SK-N-SH treated with all-trans-retinoic acid at 6 μM for 48 hours (cell line): ENCODE measurements around the gene PNPLA7.

Experiments used
- ARNTL ChIP-seq: fragments of 450-650 bp; formaldehyde crosslinking; IDR thresholded peaks from 2 replicates; pipeline ENCODE4 v1.5.0; 2020; ENCODE audit warnings: low read depth, mild to moderate bottlenecking, moderate library complexity, borderline replicate concordance
- BACH2 ChIP-seq: fragments of 250-450 bp; sonication (Bioruptor Pico); IDR thresholded peaks from 2 replicates; pipeline ENCODE4 v1.9.0; 2021; ENCODE audit warnings: mild to moderate bottlenecking, borderline replicate concordance
- ESRRG ChIP-seq: fragments of 250-450 bp; sonication (Bioruptor Pico); IDR thresholded peaks from 2 replicates; pipeline ENCODE4 v1.6.1; 2021; ENCODE audit warnings: mild to moderate bottlenecking
- ISL1 ChIP-seq: fragments of 250-450 bp; sonication (Bioruptor Pico); IDR thresholded peaks from 2 replicates; pipeline ENCODE4 v2.1.2; 2022; ENCODE audit warnings: mild to moderate bottlenecking, moderate library complexity
- RARB ChIP-seq: fragments of 250-450 bp; sonication (Bioruptor Pico); IDR thresholded peaks from 2 replicates; pipeline ENCODE4 v1.8.0; 2021; ENCODE audit warnings: mild to moderate bottlenecking, moderate library complexity
- TF ChIP-seq, protein P1 (sequence below): fragments of 250-450 bp; sonication (Bioruptor Pico); IDR thresholded peaks from 2 replicates; pipeline ENCODE4 v1.5.1; 2020; ENCODE audit warnings: low read depth, mild to moderate bottlenecking, moderate library complexity

DNA sequence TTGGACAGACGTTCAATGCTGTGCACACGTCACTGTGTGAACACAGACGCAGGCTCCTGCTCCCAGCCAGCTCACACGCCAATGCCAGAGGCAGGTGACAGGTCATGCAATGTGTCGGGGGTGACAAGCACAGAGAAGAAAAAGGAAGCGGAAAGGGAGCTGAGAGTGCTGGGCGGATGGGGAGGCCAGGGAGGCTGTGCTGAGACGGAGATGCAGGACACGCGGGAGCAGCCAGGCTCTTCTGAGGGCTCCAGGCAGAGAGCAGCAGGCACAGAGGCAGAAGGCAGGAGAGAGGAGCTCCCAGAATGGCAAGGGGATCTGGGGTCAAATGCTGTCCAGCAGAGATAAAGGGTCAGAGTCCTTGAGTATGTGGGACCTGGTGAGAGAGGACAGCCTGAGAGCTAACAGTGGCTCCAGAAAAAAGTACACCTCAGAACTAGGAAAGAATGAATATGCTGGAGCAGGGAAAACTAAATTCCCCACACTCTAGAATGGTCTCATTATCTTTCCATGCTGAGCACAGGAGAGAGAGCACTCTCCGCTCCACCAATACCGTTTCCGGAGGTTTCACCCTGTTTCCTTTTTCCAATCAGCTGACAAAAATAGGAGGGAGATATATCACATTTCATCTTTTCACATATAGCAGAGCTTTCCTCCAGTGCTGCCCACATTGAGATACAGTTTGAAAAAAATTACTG lies 58.3 kb downstream of the PNPLA7 start:
- TF ChIP-seq ISL1 (CRISPR knock-in tag): no peak
- no peak for TF ChIP-seq ARNTL (CRISPR knock-in tag)
- TF ChIP-seq RARB (CRISPR knock-in tag): no peak
- no peak for TF ChIP-seq BACH2
- TF ChIP-seq, protein P1, sequence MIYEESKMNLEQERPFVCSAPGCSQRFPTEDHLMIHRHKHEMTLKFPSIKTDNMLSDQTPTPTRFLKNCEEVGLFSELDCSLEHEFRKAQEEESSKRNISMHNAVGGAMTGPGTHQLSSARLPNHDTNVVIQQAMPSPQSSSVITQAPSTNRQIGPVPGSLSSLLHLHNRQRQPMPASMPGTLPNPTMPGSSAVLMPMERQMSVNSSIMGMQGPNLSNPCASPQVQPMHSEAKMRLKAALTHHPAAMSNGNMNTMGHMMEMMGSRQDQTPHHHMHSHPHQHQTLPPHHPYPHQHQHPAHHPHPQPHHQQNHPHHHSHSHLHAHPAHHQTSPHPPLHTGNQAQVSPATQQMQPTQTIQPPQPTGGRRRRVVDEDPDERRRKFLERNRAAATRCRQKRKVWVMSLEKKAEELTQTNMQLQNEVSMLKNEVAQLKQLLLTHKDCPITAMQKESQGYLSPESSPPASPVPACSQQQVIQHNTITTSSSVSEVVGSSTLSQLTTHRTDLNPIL (CRISPR knock-in tag): no peak
- TF ChIP-seq ESRRG: no peak
